HG02642 (cell line): ENCODE data around the gene SAMHD1.
A peak's percentile ranks its signal among the peaks of the same experiment; 100 is the strongest.
"Not testable (repeated sequence)": the region's sequence is repeated elsewhere in the genome, so short reads cannot be mapped to it uniquely, and the experiment has no call there.

Experiments
- ATAC-seq: cut with Tn5 transposase; IDR thresholded peaks from one replicate; pipeline ENCODE4 v1.9.1; 2021; ENCODE audit warnings: mild to moderate bottlenecking; ENCODE audit not compliant: unreplicated experiment, poor library complexity

SAMHD1 gene

DNA sequence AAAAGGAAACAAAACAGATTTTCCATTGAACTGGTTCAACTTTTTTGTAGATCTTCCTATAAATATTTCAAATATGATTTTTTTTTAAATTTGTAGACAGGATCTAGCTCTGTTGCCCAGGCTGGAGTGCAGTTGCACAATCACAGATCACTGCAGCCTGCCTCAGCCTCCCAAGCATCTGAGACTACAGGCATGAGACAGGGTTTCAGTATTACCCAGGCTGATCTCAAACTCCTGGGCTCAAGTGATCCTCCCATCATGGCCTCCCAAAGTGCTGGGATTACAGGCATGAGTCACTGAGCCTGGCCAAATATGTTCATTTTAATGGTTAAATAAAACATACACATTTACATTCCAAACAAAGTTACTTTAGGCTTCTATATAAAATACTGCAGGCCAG, 33.6 kb downstream of the SAMHD1 start:
- no peak for ATAC-seq

DNA sequence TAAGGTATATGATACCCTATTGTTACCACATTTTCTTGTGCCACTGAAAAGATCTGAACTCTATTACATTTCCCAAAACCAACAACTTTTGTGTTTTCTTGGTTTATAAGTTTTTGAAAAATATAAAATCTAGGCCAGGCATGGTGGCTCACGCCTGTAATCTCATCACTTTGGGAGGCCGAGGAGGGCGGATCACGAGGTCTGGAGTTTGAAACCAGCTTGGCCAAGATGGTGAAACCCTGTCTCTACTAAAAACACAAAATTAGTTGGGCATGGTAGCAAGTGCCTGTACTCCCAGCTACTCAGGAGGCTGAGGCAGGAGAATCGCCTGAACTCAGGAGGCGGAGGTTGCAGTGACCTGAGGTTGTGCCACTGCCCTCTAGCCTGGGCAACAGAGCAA, 34.3 kb downstream of the SAMHD1 start:
- no peak for ATAC-seq

DNA sequence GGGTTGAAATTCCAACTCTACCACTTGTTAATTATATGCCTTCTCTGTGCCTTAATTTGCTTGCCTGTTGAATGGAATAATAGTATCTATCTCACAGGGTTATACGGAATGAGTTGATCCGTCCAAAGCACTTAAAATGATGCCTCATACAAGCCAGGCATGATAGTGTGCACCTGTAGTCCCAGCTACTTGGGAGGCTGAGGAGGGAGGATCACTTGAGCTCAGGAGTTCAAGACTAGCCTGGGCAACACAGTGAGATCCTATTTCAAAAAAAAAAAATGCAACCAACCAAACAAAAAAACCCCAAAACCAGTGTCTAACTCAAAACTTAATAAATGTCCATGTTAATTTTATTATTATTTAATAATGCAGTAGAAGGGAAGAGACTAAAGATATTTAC, 35.3 kb downstream of the SAMHD1 start:
- ATAC-seq = no peak

DNA sequence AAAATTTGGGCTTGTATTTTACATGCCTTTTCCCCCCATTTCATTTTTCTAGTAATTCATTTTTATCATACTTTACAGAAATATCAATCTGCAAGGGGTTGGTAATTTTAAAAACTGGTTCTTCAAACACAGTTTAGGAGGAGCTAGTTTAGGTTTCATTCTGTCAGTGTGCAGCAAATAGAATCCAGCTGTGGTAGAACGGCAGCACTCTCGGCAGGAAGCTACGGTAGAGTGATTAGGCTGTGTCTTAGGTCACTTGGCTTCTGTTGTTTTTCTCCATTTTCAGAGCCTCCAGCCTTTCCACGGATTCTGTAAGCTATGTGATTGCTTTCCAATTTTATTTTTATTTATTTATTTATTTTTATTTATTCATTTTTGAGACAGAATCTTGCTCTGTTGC, 42.9 kb downstream of the SAMHD1 start:
- ATAC-seq = no peak

DNA sequence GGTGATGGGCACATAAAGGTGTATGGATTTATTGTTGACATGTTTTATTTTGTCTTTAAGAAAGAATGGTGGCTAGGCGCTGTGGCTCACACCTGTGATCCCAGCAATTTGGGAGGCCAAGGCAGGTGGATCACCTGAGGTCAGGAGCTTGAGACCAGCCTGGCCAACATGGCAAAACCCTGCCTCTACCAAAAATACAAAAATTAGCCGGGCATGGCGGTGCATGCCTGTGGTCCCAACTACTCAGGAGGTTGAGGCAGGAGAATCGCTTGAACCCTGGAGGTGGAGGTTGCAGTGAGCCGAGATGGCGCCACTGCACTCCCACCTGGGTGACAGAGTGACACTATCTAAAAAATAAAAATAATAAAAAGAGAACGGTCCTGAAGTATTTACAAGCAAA, 45.4 kb downstream of the SAMHD1 start:
- ATAC-seq = not testable (repeated sequence)

DNA sequence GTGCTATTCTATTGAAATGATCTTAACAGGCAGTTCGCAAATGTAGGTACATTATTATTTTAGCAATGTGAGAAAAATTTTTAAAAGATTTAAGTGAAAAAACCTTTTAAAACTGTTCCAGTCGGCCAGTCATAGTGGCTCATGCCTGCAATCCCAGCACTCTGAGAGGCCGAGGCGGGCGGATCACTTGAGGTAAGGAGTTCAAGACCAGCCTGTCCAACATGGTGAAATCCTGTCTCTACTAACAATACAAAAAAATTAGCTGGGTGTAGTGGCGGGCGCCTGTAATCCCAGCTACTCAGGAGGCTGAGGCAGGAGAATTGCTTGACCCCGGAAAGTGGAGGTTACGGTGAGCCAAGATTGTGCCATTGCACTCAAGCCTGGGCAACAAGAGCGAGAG, 45.9 kb downstream of the SAMHD1 start:
- ATAC-seq = not testable (repeated sequence)

DNA sequence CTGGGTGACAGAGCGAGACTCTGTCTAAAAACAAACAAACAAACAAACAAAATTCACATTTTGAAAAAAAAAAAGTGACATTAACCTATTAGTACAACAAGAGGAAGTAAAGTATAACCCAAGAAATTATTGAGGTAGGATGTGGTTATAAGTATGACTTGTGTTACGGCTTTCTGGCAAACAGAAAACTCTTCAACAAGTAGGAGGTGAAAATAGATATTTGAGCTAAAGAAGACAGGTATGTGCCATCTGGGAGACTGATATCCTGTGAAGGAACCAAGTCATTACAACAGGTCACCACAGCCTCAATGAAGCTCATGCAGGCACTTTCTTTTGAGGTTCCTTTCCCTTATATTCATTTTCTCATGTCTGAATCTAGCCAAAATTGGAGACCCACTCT, 46.8 kb downstream of the SAMHD1 start:
- no peak for ATAC-seq

DNA sequence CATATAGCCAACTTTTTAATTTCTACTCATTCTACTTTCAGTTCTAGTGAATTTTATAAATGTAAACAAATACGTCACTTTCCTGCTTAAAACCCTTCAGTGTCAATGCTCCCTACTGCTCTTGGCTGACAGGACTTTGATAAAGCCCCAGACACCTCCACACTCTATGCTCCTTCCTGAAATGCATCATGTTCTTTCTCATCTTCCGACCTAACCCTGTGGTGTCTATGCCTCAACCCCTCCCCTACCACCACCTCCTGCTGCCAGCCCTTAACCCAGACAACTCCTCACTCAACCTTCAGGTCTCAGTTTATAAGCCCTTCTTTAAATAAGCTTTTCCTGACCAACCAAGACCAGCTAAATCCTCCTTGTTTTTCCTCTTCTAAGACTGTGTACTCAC, 56.5 kb downstream of the SAMHD1 start:
- no peak for ATAC-seq

DNA sequence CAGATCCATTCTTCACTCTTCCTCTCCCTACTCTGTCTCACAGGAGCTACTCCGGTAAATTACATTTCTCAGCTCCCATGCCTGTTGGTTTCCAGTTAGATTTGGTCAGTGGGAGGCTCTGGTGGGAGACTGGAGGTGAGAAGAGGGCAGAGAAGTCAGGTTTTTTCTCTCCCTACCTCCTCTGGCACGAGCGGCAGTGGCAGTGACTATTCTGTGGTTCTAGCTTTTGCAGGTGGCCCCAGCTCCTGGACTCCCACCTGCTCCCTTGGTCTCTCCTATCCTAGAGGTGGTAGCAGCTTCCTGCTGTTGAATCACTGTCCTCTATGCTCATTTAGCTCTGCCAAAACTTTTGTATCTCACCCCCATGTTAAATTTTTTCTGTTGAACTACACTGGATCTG, 57.7 kb downstream of the SAMHD1 start:
- no peak for ATAC-seq

DNA sequence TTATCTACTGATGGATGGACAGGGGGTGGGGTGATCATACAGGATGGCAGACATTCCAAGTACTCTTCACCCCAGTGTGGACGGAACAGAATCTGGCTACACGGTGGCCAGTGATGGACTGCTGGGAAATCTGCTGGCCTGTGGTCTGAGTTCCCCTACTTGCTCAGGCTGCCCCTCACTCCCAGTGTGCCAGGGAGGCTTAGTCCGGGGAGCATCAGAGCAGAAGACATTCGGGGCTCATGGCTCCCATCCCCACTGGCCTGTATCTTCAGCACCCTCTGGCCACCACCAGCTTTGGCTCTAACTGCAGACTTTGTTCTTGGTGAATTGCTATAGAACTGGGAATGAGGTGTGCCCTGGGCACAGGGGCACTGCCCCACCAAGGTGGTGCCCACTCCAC, 60.3 kb downstream of the SAMHD1 start:
- ATAC-seq = no peak

DNA sequence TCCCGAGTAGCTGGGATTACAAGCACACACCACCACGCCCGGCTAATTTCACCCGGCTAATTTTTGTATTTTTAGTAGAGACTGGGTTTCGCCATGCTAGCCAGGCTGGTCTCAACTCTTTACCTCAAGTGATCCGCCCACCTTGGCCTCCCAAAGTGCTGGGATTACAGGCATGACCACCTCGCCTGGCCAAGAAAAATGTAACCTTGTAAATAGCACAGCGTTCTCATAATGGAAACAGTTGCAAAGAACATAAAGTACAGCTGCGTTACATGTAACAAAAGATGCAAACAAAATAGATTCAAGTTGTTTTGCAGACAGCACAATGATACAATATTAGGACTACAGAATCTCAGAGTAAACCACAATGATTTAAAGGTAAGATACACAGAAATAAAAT, 60.9 kb downstream of the SAMHD1 start:
- no peak for ATAC-seq

DNA sequence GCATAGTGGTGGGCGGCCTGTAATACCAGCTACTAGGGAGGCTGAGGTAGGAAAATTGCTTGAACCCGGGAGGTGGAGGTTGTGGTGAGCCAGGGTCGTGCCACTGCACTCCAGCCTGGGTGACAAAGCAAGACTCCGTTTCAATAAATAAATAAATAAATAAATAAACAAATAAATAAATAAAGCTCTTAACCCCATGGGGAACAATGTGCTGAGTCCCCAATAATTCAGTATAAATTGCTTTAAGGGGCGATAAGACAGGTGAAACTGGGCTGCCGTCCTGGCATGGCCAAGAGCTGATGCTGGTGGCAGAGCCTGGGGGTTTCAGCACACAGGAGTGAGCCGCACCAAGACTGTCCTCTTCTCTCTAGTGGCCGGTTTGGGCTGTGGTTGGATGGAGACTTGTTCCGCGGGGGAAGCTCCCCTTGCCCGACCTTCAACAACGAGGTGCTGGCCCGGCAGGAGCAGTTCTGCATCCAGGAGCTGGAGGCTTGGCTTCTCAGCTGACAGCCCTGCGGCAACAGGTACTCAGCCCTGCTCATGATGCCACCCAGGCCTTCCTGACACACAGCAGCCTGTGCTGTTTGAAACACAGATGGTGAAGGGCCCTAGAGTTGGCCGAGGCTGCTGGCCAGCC, 62.5 kb downstream of the SAMHD1 start:
- no peak for ATAC-seq

DNA sequence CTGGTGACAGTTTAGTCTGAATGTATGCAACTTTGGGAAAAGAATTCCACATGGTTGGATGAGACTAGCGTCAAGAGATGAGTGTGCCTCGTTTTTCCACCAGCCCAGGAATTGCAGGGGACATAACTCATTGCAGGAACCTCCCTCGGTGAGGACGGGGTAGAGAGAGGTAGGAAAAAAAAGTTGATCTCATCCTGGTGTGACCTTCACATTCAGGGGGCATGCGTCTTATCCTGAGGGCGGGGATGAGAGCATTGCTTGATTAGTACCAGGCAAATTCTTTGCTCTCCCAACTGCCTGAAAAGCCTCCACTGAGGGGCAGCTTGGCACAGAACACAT, 63.8 kb downstream of the SAMHD1 start:
- no peak for ATAC-seq

DNA sequence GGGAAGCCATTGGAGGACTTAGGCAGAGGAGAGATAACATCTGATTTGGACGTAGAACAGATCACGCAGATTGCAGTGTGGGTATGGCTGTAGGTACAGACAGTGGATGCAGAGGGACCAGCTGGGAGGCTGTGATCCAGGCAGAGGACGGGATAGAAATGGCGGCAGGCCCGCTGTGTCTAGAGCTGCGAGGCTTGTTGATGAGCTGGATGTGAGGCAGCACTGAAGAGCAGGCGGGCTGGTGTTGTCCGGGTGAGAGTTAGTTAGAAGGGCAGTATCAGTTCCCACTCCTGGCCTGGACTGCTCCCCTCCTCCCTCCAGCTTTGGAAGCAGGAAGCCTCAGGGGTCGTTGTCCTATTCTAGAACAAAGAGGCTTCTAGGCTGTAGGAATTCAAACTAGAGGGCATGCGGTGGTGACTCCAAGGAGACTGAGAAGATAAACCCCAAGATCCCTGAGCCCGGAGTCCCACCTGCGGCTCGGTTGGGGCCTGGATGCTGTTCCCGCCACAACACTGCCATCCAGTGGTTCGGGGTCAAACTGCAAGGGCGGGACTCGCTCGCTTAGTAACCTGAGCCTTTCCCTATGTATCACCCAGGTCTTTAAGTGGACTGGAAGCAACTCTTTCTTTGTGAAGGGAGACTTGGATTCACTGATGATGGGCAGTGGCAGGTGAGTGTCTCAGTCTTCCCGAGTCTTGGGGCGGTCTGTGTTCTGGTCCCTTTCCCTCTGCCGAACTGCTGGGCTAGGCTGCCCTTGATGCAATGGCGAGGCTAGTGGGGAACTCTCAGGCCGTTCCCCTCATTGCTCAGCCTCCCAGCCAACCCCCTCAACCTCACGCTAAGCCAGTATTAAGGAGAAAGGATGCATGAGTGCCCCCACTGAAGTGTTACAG, 64.4 kb downstream of the SAMHD1 start:
- ATAC-seq = peak; percentile 74

DNA sequence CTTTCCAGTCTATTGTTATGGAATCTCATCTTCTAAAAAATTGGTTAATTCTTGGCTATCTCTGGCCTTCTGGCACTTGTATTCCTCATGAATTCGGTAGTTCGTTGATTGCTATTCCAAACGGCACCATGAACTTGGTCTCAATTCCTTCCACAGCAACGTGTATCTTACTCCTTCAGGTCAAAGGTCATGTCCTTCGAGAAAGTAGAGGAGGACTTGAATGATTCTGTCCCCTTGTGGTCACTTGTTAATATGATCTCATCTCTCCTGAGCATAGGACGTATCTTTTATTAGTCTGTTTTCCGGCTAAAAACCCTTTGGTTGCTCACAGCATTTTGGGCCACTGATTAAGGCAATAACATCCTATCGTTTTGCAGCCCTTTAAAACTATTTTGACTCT, 66.2 kb downstream of the SAMHD1 start:
- no peak for ATAC-seq

DNA sequence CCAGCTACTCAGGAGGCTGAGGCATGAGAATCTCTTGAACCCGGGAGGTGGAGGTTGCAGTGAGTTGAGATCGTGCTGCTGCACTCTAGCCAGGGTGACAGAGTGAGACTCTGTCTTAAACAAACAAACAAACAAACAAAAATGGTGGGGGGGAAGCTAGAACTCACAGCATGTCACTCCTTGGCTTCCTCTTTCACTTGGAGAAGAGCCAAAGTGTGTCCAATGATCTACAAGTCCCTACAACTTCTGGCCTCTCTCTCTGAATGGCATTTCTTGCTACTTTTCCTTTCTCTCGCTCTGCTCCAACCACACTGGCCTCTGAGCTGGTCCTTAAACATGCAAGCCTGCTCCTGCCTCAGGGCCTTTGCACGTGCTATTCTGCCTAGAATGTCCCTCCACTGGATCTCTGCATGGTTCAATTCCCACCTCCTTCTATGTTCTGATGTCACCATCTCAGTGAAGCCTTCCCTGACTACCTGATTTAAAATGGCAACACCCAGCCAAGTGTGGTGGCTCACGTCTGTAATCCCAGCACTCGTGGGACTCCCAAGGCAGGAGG, 67.5 kb downstream of the SAMHD1 start:
- ATAC-seq = no peak

DNA sequence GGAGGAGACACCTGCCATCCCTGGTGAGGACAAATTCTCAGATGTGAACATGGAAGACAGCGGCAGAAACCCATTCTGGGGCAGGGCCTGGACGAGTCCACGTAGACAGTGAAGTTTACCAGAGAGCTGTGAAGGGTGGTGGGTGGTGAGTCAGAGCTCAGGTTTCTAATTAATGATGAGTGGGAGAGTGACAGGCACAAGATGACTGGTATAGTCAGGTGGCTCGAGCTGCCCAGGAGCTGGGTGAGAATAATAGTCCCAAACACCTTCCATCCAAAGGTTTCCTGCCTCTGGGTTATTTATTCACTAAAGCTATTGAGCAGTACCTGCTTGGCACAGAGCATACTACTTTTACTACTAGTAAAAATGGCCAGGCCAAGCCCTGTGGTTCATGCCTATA, 69.6 kb downstream of the SAMHD1 start:
- ATAC-seq = peak; percentile 48

DNA sequence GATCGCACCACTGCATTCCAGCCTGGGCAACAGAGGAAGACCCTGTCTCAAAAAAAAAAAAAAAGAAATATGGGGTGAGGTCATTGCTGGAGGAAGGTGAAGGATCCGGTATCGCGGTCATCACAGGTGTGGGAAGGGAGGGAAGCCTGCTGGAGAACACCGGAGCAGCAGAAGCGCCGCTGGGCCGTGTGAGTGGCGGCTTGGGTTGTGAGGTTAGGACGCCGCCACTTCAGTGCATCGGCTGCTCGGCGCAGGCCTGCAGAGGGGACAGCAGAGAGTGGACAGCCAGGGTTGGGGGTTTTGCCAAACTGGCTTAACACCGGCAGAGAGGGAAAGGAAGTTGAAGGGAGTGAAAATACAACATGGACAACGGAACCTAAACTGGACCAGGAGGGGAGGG, 70.2 kb downstream of the SAMHD1 start:
- ATAC-seq = no peak

DNA sequence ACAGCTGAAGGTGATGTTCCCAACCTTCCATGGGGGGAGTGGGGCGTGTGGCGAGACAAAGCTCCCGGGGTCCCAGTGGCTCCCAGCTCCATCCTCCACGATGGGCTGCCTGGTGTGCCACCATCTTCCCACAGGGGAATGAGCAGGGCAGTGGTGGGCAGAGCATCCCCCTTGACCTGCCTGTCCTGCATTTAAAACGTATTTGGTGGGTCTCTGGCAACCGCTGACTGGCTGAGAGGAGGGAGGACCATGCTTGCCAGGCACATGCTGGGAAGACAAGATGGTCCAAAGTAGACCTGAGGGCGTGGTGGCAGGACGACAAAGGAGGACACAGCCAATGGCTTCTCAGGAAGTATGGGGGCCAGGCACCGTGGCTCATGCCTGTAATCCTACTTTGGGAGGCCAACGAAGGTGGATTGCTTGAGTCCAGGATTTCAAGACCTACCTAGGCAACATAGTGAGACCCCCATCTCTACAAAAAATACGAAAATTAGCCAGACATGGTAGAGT, 70.7 kb downstream of the SAMHD1 start:
- no peak for ATAC-seq

DNA sequence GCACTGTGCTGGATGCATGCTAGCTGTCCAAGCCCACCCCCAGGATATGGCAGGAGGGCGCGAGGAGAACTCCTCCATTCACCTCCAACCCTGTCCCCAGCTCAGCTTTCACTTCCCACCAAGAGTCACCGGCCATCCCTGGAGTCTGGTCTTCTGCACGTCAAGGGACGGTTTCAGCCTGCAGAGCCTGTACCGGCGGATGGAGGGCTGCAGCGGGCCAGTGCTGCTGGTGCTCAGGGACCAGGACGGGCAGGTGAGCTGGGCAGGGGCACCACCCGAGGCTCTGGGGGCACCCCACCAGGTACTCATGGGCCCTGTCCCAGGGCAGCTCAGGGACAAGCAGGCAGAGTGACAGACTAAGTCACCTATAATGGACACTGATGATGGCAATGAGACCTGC, 72.6 kb downstream of the SAMHD1 start:
- no peak for ATAC-seq

DNA sequence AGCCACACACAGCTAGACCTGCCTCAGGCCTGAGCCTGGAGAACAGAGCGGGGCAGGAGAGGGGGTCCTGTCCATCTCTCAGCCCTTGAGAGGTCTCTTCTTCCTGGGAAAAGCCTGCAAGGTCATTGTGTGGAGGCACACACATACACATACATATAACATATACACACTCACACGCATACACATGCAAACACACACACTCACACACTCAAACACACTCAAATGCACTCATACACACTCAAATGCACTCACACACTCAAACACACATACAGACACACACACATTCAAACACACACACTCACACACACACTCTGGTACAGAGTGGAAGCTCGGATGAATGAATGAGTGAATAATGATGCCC, 75.1 kb downstream of the SAMHD1 start:
- no peak for ATAC-seq
